ENCODE measurements around the gene TPH1.

The TPH1 gene

DNA sequence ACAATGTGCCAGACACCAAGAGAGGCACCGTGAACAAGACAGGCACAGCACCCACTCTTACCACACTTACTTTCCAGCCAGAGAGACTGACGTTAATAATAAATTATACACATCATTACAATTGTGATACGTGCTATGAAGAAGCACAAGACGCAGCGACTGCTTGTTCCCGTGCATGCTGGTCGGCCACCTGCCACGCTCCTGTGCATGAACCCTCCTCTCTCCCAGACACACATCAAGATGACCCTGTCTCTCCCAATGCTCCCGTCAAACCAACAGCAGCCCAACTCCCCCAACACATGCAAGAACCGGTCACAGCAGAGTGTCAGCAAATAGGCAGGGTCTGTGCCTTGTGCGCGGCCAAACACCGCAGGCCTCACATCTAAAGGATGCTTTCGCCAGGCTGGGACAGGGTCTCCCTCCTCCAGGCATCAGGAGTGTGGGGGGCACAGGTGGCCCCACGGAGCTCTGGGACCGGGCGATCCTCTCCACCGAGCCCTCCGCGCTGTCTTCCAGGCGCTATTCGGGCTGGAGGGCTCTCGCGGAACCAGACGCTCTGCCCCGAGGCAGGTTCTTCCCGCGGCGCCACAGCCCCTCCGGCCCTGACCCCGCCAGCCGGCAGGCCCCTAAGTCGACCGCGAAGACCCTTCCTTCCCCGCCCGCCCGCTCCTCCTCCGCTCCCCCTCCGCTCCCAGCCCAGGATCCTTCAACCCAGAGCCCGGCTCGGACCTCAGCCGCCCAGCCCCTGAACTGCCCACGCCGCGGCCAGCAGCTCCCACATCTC lies 33.8 kb downstream of the TPH1 start:
- H3K27me3 ChIP-seq (ENCODE audit: insufficient read depth, low read length, poor library complexity), result no peaks in the 10 kb centered on the region
- no peaks in the 10 kb centered on the region for H3K36me3 ChIP-seq (ENCODE audit: control insufficient read depth, insufficient read depth, low read length)
- H3K18ac ChIP-seq (ENCODE audit: low read length), result peak overlapping the region; percentile 95
- no peak overlapping the region for H4K8ac ChIP-seq (ENCODE audit: low read depth, low read length)
- H3K56ac ChIP-seq (ENCODE audit: low read length), result peak overlapping the region; percentile 11
- H3K4me1 ChIP-seq (ENCODE audit: control insufficient read depth, low read depth, low read length), result peaks cover 4% of the 10 kb centered on the region
- H3K4me2 ChIP-seq (ENCODE audit: low read length), result peak overlapping the region; percentile 2
- peak; percentile 68 for DNase-seq
- peaks cover 2% of the 10 kb centered on the region for H3K79me1 ChIP-seq (ENCODE audit: low read length)
- no peak overlapping the region for H2BK120ac ChIP-seq (ENCODE audit: low read depth, low read length)
- no peak overlapping the region for H2BK15ac ChIP-seq (replicated peaks; ENCODE audit: low read depth)
- WGBS (ENCODE audit: extremely low coverage, insufficient coverage, low lambda C conversion rate), result no CpG with 5 or more reads among the region's 46 CpGs
- H2AK5ac ChIP-seq (ENCODE audit: low read length), result no peak overlapping the region
- no peak overlapping the region for H3K27ac ChIP-seq (ENCODE audit: low read depth, low read length)
- no peaks in the 10 kb centered on the region for H3K79me2 ChIP-seq (ENCODE audit: control insufficient read depth, insufficient read depth, low read length)
- H3K4ac ChIP-seq (ENCODE audit: low read depth, low read length), result no peak overlapping the region
- no peak overlapping the region for H2BK5ac ChIP-seq (ENCODE audit: low read length)
- H3K23ac ChIP-seq (ENCODE audit: low read length), result peak overlapping the region; percentile 32
- no peak overlapping the region for H4K5ac ChIP-seq (ENCODE audit: low read length)
- peak overlapping the region; percentile 52 for H3K4me3 ChIP-seq (ENCODE audit: low read length)
- peak overlapping the region; percentile 62 for H3K9ac ChIP-seq (ENCODE audit: low read length)

DNA sequence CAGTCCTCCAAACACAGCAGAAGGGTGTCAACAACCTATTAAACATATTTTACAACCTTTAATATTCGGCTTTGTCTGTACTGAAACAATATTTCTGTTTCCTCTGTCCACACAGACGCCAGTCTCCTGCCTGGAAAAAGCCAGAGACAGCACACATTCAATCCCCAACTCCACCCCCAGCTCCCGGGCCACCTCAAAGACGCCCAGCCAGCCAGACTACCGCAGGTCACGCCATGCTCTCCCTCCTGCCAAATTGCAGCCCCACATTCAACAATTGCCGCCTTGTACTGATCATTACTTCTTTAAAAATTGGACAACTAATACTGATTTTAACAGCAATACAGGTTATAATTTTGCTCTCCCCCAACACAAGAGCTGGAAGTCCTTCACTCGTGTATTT lies 34.4 kb downstream of the TPH1 start:
- WGBS (ENCODE audit: extremely low coverage, insufficient coverage, low lambda C conversion rate), result no CpG with 5 or more reads among the region's 8 CpGs
- H3K79me2 ChIP-seq (ENCODE audit: control insufficient read depth, insufficient read depth, low read length), result no peaks in the 10 kb centered on the region
- H3K23ac ChIP-seq (ENCODE audit: low read length), result peak overlapping the region; percentile 32
- H2AK5ac ChIP-seq (ENCODE audit: low read length), result no peak overlapping the region
- no peak overlapping the region for H3K27ac ChIP-seq (ENCODE audit: low read depth, low read length)
- H3K56ac ChIP-seq (ENCODE audit: low read length), result peak overlapping the region; percentile 22
- H2BK15ac ChIP-seq (replicated peaks; ENCODE audit: low read depth), result no peak overlapping the region
- no peak for DNase-seq
- H2BK5ac ChIP-seq (ENCODE audit: low read length), result no peak overlapping the region
- H3K4me1 ChIP-seq (ENCODE audit: control insufficient read depth, low read depth, low read length), result peaks cover 4% of the 10 kb centered on the region
- no peak overlapping the region for H4K8ac ChIP-seq (ENCODE audit: low read depth, low read length)
- no peak overlapping the region for H3K18ac ChIP-seq (ENCODE audit: low read length)
- H3K9ac ChIP-seq (ENCODE audit: low read length), result peak overlapping the region; percentile 62
- H3K79me1 ChIP-seq (ENCODE audit: low read length), result peaks cover 2% of the 10 kb centered on the region
- H3K4me2 ChIP-seq (ENCODE audit: low read length), result peak overlapping the region; percentile 2
- H2BK120ac ChIP-seq (ENCODE audit: low read depth, low read length), result no peak overlapping the region
- no peaks in the 10 kb centered on the region for H3K27me3 ChIP-seq (ENCODE audit: insufficient read depth, low read length, poor library complexity)
- no peak overlapping the region for H3K4me3 ChIP-seq (ENCODE audit: low read length)
- H3K36me3 ChIP-seq (ENCODE audit: control insufficient read depth, insufficient read depth, low read length), result no peaks in the 10 kb centered on the region
- H4K5ac ChIP-seq (ENCODE audit: low read length), result no peak overlapping the region
- no peak overlapping the region for H3K4ac ChIP-seq (ENCODE audit: low read depth, low read length)

DNA sequence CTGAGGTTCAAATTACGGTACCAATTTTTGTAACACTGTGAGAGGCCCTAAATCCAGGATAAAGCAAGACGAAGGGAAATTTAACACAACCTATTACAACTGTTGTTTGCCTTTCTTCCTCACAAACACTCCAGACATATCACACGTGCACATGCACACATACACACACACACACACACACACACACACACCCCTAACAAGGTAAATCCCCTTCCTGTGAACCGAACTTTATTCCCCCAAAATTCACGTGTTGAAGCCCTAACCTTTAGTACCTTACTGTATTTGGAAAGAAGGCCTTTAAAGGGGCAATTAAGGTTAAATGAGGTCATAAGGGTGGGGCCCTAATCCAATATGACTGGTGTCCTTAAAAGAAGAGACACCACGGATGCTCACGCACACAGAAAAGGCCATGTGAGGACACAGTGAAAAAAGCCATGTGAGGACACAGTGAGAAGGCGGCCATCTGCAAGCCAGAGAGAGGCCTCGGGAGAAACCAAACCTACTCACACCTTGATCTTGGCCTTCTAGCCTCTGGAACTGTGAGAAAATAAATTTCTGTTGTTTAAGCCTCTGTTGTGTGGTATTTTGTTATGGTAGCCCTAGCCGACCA lies 35.0 kb downstream of the TPH1 start:
- H3K9ac ChIP-seq (ENCODE audit: low read length), result no peak overlapping the region
- no peak overlapping the region for H2BK120ac ChIP-seq (ENCODE audit: low read depth, low read length)
- H2BK15ac ChIP-seq (replicated peaks; ENCODE audit: low read depth), result no peak overlapping the region
- WGBS (ENCODE audit: extremely low coverage, insufficient coverage, low lambda C conversion rate), result no CpG with 5 or more reads among the region's 10 CpGs
- H3K18ac ChIP-seq (ENCODE audit: low read length), result no peak overlapping the region
- no peaks in the 10 kb centered on the region for H3K79me2 ChIP-seq (ENCODE audit: control insufficient read depth, insufficient read depth, low read length)
- DNase-seq, result no peak
- H3K36me3 ChIP-seq (ENCODE audit: control insufficient read depth, insufficient read depth, low read length), result no peaks in the 10 kb centered on the region
- no peak overlapping the region for H3K4ac ChIP-seq (ENCODE audit: low read depth, low read length)
- H3K4me3 ChIP-seq (ENCODE audit: low read length), result no peak overlapping the region
- H3K27me3 ChIP-seq (ENCODE audit: insufficient read depth, low read length, poor library complexity), result no peaks in the 10 kb centered on the region
- no peak overlapping the region for H2BK5ac ChIP-seq (ENCODE audit: low read length)
- H3K27ac ChIP-seq (ENCODE audit: low read depth, low read length), result no peak overlapping the region
- H4K8ac ChIP-seq (ENCODE audit: low read depth, low read length), result no peak overlapping the region
- H3K79me1 ChIP-seq (ENCODE audit: low read length), result peaks cover 2% of the 10 kb centered on the region
- H3K4me2 ChIP-seq (ENCODE audit: low read length), result no peak overlapping the region
- no peak overlapping the region for H3K56ac ChIP-seq (ENCODE audit: low read length)
- no peak overlapping the region for H2AK5ac ChIP-seq (ENCODE audit: low read length)
- H3K4me1 ChIP-seq (ENCODE audit: control insufficient read depth, low read depth, low read length), result peaks cover 4% of the 10 kb centered on the region
- H4K5ac ChIP-seq (ENCODE audit: low read length), result no peak overlapping the region
- H3K23ac ChIP-seq (ENCODE audit: low read length), result peak overlapping the region; percentile 20

DNA sequence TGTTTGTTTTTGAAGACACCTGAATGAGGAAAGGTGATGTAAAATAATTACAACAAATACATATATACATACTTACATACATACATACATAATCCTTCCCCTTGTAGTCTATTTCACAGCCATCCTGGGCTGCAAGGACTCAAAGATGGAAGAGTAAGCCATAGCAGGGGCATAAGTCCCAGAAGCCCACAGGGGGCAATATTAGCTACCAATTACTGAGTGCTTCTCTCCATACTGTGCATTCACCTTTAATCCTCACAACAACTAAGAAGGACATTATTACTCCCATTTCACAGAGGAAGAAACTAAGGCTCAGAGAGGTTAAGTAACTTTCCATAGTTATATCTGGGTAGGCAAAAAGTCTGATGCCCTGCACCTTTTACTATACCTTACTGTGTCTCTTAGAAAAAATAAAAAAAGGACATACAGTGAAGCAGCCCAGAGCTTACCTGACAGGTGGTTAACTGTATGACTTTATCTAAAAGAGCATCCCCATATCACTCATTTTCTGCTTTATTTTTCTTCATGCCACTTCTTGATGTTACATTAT lies 35.9 kb downstream of the TPH1 start:
- H3K23ac ChIP-seq (ENCODE audit: low read length), result no peak overlapping the region
- H3K18ac ChIP-seq (ENCODE audit: low read length), result no peak overlapping the region
- no peak overlapping the region for H2AK5ac ChIP-seq (ENCODE audit: low read length)
- no peaks in the 10 kb centered on the region for H3K36me3 ChIP-seq (ENCODE audit: control insufficient read depth, insufficient read depth, low read length)
- H3K4me2 ChIP-seq (ENCODE audit: low read length), result no peak overlapping the region
- H3K4ac ChIP-seq (ENCODE audit: low read depth, low read length), result no peak overlapping the region
- H3K4me1 ChIP-seq (ENCODE audit: control insufficient read depth, low read depth, low read length), result peaks cover 4% of the 10 kb centered on the region
- no peak overlapping the region for H4K5ac ChIP-seq (ENCODE audit: low read length)
- peaks cover 2% of the 10 kb centered on the region for H3K79me1 ChIP-seq (ENCODE audit: low read length)
- no peak overlapping the region for H2BK15ac ChIP-seq (replicated peaks; ENCODE audit: low read depth)
- no peak overlapping the region for H2BK120ac ChIP-seq (ENCODE audit: low read depth, low read length)
- H3K79me2 ChIP-seq (ENCODE audit: control insufficient read depth, insufficient read depth, low read length), result no peaks in the 10 kb centered on the region
- no peak overlapping the region for H3K9ac ChIP-seq (ENCODE audit: low read length)
- H4K8ac ChIP-seq (ENCODE audit: low read depth, low read length), result no peak overlapping the region
- no peak overlapping the region for H3K56ac ChIP-seq (ENCODE audit: low read length)
- no peaks in the 10 kb centered on the region for H3K27me3 ChIP-seq (ENCODE audit: insufficient read depth, low read length, poor library complexity)
- no peak overlapping the region for H3K4me3 ChIP-seq (ENCODE audit: low read length)
- no peak overlapping the region for H3K27ac ChIP-seq (ENCODE audit: low read depth, low read length)
- no peak overlapping the region for H2BK5ac ChIP-seq (ENCODE audit: low read length)
- DNase-seq, result no peak

DNA sequence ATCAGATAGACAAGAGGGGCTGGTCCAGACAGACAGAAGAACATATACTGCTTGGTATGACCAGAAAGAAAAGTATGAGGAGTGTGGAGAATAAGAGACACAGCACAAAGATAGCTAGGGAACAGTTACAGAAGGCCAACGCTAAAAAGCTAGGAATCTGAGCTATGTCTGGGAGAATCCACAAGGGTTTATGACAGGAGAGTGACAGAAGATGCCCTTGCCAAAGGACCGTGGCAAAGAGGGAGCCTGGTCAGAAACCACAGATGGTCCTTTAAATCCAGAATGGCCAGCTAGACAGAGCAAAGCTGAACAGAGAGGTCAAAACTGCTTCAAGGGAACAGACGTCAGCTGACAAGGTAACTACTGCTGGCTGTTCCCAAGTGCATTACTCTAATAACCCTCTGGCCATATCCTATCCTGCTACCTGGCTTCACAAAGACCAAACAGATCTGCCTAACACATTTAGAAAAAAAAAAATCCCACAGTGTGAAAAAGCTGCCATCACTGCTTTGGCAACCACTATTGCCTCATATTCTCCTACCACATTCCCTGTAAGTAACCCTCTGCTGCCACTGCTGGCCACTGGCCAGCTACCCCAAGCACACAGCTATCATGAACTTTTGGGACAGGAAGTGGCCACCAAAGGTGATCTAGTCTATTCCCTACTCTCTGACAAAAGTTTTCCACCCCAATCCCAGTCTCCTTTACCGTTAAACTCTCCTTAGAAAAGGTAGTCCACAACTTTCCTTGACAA lies 40.5 kb downstream of the TPH1 start:
- DNase-seq, result peak; percentile 56
- no peaks in the 10 kb centered on the region for H3K27me3 ChIP-seq (ENCODE audit: insufficient read depth, low read length, poor library complexity)
- H3K36me3 ChIP-seq (ENCODE audit: control insufficient read depth, insufficient read depth, low read length), result no peaks in the 10 kb centered on the region
- H3K4ac ChIP-seq (ENCODE audit: low read depth, low read length), result no peak overlapping the region
- no peak overlapping the region for H2BK15ac ChIP-seq (replicated peaks; ENCODE audit: low read depth)
- H2AK5ac ChIP-seq (ENCODE audit: low read length), result no peak overlapping the region
- no peak overlapping the region for H2BK120ac ChIP-seq (ENCODE audit: low read depth, low read length)
- H3K23ac ChIP-seq (ENCODE audit: low read length), result no peak overlapping the region
- no peak overlapping the region for H3K56ac ChIP-seq (ENCODE audit: low read length)
- H2BK5ac ChIP-seq (ENCODE audit: low read length), result no peak overlapping the region
- H3K4me1 ChIP-seq (ENCODE audit: control insufficient read depth, low read depth, low read length), result no peaks in the 10 kb centered on the region
- no peak overlapping the region for H4K8ac ChIP-seq (ENCODE audit: low read depth, low read length)
- H3K79me2 ChIP-seq (ENCODE audit: control insufficient read depth, insufficient read depth, low read length), result no peaks in the 10 kb centered on the region
- H4K5ac ChIP-seq (ENCODE audit: low read length), result no peak overlapping the region
- no peak overlapping the region for H3K4me3 ChIP-seq (ENCODE audit: low read length)
- H3K27ac ChIP-seq (ENCODE audit: low read depth, low read length), result no peak overlapping the region
- no peak overlapping the region for H3K9ac ChIP-seq (ENCODE audit: low read length)
- no CpG with 5 or more reads among the region's 4 CpGs for WGBS (ENCODE audit: extremely low coverage, insufficient coverage, low lambda C conversion rate)
- no peak overlapping the region for H3K4me2 ChIP-seq (ENCODE audit: low read length)
- no peak overlapping the region for H3K18ac ChIP-seq (ENCODE audit: low read length)
- H3K79me1 ChIP-seq (ENCODE audit: low read length), result no peaks in the 10 kb centered on the region

Measured in mesendoderm (in vitro differentiated cells).